ENCODE measurements around the gene DST.

DNA sequence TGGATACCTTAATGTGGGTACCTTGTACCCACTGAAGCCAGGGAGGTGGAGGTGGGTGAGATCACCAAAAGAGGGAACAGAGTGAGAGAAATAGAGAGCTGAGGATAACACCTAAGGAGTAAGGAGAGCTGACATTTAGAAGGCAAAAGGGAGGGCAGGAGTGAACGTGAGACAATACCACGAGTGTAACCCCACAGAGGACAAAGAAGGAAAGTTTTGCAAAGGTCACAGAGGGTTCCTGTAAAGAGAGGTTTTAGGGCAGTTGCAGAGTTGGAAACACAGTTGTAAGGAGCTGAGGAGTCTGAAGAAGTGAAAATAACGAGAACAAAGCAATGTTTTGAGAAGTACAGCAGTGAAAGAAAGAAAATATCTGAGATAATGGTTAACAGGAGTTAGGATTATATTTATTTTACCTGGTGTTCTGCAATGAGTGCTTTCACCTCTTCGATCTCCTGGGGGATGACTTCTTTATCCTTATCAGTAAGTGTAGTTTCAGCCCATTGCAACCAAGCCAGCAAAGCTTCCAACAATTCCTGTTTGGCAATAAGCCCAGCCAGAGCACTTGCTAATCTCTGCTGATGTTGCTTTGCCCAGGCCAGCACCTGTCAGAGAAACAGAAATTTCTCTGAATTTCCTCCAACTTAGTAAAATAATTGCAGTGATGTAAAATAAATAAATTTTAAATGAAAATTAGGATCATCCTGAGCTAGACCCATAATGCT, 166.8 kb downstream of the DST start:
- TF ChIP-seq, protein P1, sequence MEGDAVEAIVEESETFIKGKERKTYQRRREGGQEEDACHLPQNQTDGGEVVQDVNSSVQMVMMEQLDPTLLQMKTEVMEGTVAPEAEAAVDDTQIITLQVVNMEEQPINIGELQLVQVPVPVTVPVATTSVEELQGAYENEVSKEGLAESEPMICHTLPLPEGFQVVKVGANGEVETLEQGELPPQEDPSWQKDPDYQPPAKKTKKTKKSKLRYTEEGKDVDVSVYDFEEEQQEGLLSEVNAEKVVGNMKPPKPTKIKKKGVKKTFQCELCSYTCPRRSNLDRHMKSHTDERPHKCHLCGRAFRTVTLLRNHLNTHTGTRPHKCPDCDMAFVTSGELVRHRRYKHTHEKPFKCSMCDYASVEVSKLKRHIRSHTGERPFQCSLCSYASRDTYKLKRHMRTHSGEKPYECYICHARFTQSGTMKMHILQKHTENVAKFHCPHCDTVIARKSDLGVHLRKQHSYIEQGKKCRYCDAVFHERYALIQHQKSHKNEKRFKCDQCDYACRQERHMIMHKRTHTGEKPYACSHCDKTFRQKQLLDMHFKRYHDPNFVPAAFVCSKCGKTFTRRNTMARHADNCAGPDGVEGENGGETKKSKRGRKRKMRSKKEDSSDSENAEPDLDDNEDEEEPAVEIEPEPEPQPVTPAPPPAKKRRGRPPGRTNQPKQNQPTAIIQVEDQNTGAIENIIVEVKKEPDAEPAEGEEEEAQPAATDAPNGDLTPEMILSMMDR (IDR thresholded peaks at IDR 0.05), result no peak
- no peak for TF ChIP-seq POLR2A (IDR thresholded peaks at IDR 0.05)
